GM18873 (cell line): ENCODE data around the gene LRP1B.
"Not testable (repeated sequence)": the region's sequence is repeated elsewhere in the genome, so short reads cannot be mapped to it uniquely, and the experiment has no call there.

ENCODE experiments used
- ATAC-seq: cut with Tn5 transposase; IDR thresholded peaks from one replicate; pipeline ENCODE4 v1.9.1; 2021; ENCODE audit warnings: mild to moderate bottlenecking, moderate library complexity, moderate number of reproducible peaks; ENCODE audit not compliant: unreplicated experiment, low FRiP score

Gene LRP1B

DNA sequence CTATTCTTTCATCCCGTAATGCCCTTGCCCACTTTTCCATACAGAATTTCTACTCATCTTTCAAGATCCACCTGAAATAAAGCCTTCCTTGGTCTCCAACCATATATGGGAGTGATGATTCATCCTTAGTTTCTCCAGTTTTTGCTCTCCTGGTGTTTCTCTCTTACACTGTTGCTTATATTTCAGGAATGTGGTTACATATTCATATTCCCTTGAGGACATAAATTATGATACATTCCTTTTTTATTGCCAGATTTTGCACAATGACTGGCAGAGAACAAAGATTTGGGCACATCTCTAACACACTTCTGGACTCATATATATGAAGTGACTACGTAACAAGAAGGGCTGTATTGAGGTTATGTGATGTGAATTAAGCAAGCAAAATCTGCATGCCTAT, 1777.3 kb downstream of the LRP1B start:
- ATAC-seq, result no peak

DNA sequence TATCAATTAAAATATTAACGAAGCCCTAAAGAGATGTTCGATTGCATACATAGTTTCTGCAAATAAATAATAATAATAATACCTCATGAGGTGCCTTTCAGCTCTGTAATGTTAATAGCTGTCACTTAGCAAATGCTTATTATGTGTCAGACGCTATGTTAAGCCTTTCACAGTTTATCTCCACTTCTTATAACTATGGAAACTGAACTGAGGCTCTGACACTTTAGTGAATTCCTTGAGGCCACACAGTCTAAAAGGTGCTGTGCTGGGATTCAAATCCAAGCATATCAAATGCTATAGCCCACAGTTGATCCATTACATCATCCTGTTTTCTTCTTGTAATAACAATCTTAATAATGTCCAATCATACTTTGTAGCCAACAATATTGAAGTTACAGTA, 1779.1 kb downstream of the LRP1B start:
- ATAC-seq, result no peak

DNA sequence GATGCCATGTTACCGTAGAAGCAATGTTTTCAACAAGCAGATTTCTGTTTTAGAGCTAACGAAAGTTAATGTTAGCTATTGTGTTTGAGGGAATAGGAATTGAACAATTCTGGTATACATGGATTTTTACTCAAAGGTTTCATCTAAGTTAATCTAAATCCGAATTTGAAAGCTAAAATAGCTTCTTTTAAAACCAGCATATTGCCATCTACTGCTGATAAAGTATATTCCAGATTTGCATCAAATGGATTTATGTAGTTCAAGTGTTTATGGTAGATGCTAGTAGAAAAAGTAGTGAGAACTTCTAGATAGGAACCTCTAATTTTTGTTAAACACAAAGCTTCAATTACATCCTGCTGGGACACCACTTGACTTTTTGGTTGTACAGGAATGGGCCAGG, 1781.1 kb downstream of the LRP1B start:
- ATAC-seq, result no peak

DNA sequence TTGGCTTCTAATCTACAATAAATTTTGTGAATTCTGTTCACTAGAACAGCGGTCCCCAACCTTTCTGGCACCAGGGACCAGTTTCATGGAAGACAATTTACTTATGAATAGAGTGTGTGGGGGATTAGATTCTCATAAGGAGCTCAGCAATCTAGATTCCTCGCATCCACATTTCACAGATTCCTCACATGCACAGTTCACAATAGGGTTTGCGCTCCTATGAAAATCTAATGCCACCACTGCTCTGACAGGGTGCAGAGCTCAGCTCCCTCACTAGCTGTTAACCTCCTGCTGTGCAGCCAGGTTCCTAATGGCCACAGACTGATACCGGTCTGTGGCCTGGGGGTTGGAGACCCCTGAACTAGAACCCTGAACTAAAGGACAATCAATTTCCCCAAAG, 1782.0 kb downstream of the LRP1B start:
- ATAC-seq, result no peak

DNA sequence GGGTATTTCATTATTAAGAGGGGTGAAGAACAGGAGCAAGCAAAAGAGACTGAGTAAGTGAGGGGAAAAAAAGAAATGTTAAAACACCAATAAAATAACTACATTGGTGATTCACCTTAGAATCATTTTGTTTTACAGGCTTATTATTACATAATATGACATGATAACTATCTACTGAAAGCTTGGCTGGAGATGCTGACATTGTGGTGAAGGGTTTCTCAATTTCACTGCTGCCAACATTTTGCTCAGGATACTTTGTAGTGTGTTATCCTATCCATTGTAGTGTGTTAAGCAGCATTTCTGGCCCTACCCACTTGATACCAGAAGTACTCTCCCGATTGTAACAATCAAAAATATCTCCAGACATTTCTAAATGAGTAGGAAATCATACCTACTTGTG, 1786.0 kb downstream of the LRP1B start:
- ATAC-seq, result no peak

DNA sequence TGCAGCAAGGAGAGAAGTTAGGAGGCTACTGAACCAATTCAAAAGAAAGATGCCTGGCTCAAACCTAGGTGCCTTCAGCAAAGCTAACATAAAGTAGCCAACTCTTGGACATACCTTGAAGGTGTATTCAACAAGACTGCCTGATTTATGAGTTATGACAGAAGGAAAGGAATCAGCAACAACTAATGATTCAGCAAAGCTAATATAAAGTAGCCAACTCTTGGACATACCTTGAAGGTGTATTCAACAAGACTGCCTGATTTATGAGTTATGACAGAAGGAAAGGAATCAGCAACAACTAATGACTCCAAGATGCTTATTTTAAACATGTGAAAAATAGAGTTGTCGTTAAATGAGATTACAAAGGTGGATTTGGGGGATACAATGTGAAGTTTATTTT, 1786.5 kb downstream of the LRP1B start:
- not testable (repeated sequence) for ATAC-seq

DNA sequence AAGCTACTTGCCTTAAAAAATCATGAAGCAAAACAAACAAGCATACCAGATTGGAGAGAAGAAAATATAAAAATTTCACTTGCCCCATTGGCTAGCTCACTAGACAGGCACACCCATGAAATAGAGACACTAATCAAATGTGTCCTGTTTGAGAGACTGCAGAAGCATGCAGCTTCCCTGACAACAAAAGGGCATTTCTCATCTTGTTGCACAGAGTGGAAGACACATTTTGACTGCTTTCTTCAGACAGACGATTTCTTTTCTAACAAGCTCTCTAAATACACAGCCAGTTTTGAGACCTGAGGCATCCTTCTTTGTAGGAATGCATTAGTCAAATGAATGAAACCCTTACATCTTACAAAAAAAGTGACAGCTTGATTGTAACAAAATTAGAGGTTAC, 1792.0 kb downstream of the LRP1B start:
- no peak for ATAC-seq

DNA sequence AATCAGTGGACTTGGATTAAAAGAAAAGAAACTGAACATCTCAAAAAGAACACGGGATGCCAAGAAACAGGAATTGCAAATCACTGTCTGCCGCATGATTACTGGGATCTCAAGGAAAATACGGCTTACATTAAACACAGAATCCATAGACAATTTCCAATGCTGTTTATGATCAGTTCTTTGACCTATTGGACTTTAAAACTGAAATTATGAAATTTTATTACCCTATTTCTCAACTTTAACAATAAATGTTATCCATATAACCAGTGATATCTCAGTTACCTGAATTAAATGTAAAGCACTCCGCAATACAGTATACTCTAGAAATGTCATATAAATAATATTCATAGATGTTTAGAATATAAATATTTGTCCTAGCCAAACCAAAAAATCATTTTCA, 1793.8 kb downstream of the LRP1B start:
- no peak for ATAC-seq

DNA sequence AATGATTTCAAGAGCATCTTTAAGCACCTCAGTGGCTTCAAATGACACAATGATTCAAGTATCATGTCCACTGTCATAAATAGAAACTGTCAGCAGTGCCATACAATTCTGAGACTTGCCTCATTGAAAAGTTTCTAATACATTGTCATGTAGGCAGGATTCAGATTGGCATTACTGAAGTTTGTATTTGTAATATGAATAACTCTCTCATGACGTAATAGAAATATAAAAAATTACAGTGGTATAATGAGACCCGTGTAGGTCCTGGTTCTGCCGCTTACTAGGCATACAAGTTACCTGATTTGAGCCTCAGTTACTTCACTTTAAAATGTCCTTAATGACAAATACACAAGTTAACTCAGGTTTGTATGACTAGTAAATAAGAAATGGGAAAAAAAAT, 1814.5 kb downstream of the LRP1B start:
- ATAC-seq, result no peak

DNA sequence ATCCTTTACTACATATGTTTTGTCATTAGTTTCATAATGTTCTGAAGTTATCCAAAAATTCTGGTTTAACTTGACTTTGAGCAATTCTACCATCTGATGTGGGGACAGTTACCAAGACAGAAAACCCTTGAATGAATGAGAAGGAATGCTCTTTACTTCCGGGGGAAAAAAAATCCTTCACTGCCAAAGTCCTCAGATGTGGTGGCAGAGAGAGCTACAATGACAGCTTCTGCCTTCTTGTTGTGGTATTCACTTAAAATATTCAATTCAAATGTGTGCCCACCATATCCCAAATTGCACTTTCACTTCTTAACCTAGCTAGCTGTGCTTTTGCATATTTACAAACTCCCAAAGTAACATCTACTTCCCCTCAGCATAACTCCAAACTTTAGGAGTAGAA, 1818.9 kb downstream of the LRP1B start:
- ATAC-seq, result no peak

DNA sequence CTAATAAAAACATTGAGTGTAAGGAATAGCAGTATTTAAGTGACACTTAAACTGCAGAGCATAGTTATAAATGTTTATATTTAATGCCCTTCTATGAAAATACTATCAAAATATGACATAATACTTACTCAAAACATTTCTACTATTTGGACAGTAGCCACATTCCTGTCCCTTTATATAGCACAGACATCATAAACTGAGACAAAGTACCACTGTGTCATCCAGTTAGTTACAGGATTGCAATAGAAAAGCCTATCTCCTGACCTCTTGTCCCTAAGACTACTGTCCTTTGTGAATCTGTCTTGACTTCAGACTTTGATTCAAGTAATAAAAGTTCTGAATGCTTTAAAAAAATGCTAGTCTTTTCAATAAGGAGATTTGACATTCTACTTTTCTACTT, 1822.1 kb downstream of the LRP1B start:
- no peak for ATAC-seq

DNA sequence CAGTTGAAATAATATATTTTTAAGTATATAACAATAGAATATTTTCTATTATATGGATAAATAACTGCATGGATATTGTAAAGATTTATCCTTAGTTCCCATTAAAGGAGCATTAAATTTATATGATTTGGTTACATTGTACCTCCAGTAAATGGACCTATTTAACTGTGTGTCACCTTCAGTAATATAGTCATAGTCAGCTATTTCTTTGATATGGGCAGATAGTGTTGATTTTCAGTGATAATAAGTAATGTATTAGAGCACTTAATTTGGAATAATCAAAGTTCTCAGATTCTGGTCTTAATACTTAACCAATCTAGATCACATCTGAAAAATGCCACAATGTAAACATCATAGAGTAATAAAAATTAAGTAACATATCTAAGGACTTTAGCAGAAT, 1823.3 kb downstream of the LRP1B start:
- no peak for ATAC-seq

DNA sequence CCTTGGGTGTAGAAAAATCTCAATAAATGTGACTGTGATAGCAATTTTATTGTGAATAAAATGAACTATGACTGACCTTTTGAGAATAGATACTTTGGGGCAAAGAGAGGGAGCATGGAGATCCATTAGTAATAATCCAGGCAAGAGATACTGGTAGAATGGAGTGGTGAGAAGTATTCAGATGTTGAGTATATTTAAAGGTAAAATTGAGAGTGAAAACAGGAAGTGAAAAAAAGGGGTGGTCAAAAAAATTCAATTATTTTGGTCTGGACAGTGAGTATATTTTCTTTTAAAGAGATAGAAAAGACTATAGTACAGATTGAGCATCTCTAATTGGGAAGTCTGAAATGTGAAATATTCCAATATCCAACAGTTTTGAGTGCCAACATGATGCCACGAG, 1835.0 kb downstream of the LRP1B start:
- no peak for ATAC-seq

DNA sequence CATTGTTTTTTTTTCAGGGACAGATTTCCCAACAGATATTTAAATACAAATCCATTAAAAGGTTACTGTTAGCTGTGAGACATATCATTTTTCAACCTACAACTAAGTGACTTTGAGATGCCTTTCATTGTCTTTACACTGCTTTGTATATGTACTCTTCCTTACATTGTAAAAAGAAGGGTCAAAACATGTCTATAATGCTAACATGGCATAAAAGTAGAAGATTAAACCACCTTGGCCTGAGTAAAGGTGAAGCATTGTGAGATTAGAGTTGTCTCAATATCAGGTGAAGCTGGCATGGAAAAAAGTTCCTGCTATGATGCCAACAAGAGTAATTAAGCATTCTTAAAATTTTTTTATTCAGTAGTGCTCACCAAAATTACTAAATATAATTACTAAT, 1842.1 kb downstream of the LRP1B start:
- no peak for ATAC-seq

DNA sequence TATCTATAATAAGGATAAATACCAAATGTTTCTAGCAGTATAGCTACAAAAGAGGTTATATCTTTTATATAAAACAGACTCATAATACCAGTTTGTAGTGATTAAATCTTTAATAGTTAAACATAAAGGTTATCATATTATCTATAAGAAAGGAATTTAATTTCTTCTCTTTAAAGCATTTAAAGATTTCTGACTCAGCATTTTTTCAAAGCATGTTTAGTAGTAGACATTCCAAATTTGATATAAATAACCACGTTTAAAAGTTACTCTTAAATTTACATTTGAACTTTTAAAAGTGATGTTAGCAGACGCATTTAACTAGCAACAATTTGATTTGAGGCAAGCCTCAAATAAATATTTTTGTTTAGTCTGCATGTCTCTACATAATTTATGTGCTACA, 1842.6 kb downstream of the LRP1B start:
- ATAC-seq, result no peak

DNA sequence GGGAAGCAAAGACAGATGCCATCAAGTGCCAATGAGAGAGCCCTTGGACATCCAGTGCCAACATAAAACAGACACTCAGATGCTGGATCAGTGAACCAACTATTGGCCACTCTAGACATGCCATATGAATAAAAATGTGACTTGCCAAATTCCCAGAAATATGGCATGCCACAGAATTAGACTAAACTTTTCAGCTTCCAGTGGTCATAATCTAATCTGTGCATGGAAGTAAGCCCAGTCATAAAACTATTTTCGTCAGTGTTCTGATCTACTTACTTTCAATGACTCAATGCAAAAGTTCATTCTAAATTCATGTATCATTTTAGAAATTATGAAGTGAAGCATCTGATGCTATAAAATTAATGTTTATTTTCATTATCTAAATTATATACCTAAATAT, 1844.4 kb downstream of the LRP1B start:
- ATAC-seq, result no peak

DNA sequence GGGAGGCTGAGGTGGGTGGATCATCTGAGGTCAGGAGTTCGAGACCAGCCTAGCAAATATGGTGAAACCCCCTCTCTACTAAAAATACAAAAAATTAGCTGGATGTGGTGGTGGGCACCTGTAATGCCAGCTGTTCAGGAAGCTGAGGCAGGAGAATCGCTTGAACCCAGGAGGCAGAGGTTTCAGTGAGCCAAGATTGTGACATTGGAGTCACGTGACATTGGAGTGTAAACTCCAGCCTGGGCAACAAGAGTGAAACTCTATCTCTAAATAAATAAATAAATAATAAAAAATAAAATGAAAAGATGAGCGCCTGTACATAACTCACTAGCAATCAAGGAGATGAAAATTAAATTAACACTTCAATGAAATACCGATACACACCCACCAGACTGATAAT, 1853.5 kb downstream of the LRP1B start:
- not testable (repeated sequence) for ATAC-seq

DNA sequence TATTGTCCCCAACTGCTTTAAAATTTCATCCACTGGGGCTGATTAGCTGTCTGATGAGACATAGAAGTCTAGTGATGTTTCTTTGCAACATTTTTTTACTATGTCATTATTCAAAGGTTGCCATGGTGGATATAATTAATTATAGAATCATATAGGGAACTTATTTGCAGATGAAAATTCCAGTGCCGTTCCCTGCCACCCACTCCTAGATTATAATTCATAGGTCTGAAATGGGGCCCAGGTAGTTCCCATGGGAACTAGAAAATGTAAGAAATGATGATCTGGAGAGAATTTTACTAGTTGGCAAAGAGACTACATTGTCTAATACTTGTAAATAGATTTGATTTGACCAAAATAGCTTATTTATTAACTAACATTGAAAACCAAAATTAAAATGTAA, 1854.2 kb downstream of the LRP1B start:
- ATAC-seq, result no peak

DNA sequence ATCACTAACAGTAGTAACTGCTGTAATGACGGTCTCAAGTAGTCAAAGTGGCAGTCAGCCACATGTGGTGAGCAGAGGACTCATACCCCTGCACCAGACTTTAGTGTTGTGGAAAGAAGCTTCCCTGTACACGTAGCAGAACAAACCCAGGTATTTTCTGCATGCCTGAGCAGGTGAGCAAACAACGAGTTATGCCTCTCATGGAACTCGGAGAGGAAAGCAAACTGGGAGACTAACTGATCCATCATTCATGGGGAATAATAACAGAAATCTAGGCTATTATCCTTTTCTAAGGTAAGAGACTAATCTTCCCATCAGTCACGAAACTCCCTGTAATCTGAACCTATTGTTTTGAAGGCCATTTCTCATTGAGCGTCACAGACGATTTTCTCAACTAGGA, 1855.4 kb downstream of the LRP1B start:
- no peak for ATAC-seq

DNA sequence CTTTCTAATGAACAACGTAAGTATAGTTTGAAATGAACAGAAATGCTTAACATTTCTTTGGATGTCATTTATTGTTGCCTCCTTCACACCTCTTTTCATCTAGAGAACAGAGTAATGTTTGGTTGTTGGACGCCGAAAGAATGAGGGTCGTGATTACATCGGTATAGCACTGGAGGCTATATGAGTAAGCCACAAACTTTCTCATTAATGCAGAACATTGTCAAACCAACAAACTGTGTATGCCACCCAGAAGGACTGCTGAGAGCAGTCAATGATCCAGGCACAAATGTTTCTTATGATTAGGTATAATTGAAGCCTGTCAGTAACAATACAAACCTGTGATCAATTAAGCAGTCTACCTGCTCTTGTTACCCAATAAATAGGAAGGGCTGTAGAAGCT, 1855.9 kb downstream of the LRP1B start:
- no peak for ATAC-seq

DNA sequence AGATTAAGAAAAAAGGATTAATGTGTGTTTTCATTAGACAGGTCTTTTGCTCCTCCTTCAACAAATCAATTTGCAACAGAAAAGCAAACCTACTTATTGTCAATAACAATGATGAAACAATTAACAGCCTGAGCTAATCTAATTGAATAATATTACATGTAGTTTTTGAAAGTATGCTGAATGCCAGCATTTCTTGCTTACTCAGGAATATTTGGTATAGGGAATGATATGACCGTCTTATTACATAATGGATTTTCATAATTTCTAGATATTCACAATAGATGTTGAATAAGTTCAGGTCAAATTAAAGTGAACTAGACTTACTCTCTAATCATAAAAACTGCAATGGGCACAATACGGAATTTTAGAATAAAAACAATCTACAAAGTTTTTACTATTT, 1856.9 kb downstream of the LRP1B start:
- no peak for ATAC-seq

DNA sequence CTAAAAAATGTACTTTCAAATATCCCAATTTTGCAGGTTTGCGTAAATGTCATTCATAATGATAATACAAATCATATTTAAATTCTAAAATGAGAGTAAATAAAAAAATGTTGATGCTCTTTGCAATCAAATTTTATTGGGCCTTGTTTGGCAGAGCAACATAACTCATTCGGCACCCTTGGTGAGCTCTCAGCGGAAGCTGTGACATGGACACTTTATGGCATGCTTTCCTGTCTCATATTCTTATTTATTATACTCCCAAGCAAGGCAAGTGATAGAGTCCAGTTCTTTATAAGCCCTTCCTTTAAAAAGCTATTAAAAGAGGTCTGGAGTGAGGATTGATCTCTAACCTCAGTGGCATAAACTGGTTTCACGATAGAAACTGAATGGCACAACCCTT, 1857.4 kb downstream of the LRP1B start:
- ATAC-seq, result no peak

DNA sequence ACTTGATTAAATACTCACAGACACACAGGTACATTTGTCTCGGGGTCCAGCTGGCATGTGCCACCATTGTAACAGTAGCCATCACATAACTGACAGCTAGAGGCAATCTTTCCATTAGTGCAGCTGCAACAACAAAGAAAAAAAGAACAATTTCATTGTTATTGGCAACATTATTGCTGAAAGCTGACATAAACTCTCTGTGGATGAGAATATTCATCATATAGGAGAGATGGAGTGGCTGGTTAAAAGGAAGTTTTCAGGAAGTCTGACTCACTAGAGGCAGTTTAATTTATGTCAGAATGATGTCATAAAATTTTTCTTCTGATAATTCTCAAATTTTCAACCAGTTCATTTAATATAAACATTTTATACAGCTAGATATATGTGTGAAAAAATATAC, 1860.6 kb downstream of the LRP1B start:
- ATAC-seq, result no peak

DNA sequence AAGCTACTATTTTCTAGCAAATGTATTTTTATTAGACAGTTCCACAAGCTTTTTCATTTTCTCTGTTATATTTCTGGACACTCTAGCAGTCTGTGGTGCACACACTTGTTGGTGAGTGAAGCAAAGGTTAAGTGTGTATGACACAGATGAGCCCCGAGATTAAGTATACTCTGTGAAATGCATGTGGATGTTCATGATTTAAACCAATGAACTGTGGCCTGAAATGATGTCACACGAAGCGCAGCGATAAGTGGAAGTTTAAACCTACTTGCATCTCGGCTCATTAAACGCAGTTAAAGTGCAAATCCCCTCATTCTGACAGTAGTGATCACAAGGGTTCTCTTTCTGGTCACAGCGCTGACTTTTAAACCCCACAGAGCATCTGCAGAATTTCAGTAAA, 1861.8 kb downstream of the LRP1B start:
- no peak for ATAC-seq
